ENCODE data around the gene ARV1.
A peak's percentile ranks its signal among the peaks of the same experiment; 100 is the strongest.

ARV1 gene

GRCh38 chr1:230978491-230979388, at the start of gene ARV1, which contains the start of gene TTC13:
Gene ARV1 (plus strand): TSS chr1:230979094. CDS start chr1:230979106, 12 bp downstream.
Gene TTC13 (minus strand): TSS chr1:230978861. CDS start chr1:230978830, 31 bp downstream.
- DNase-seq (ENCODE audit: low spot score): peak; percentile 99

- no peak for DNase-seq (ENCODE audit: low spot score)
These were observed 47.9 kb upstream of the ARV1 start for GRCh38 chr1:230930986-230931385.

- DNase-seq (ENCODE audit: low spot score): no peak
These were observed 43.0 kb upstream of the ARV1 start for GRCh38 chr1:230935852-230936251.

- no peak for DNase-seq (ENCODE audit: low spot score)
These were observed 42.4 kb upstream of the ARV1 start for GRCh38 chr1:230936475-230936874.

- DNase-seq (ENCODE audit: low spot score): no peak
These were observed 41.5 kb upstream of the ARV1 start for GRCh38 chr1:230937371-230937770.

GRCh38 chr1:230938924-230939368, 39.9 kb upstream of the ARV1 start:
- DNase-seq (ENCODE audit: low spot score): no peak

GRCh38 chr1:230939806-230940489, 38.9 kb upstream of the ARV1 start:
- DNase-seq (ENCODE audit: low spot score): no peak

GRCh38 chr1:230940848-230941247, 38.0 kb upstream of the ARV1 start:
- peak; percentile 21 for DNase-seq (ENCODE audit: low spot score)

- no peak for DNase-seq (ENCODE audit: low spot score)
These were observed 35.8 kb upstream of the ARV1 start for GRCh38 chr1:230943048-230943593.

GRCh38 chr1:230948301-230948700, 30.6 kb upstream of the ARV1 start:
- no peak for DNase-seq (ENCODE audit: low spot score)

- DNase-seq (ENCODE audit: low spot score): no peak
These were observed 30.0 kb upstream of the ARV1 start for GRCh38 chr1:230948903-230949302.

GRCh38 chr1:230950404-230950803, 28.5 kb upstream of the ARV1 start:
- no peak for DNase-seq (ENCODE audit: low spot score)

- no peak for DNase-seq (ENCODE audit: low spot score)
These were observed 21.3 kb upstream of the ARV1 start for GRCh38 chr1:230957580-230957989.

- no peak for DNase-seq (ENCODE audit: low spot score)
These were observed 20.5 kb upstream of the ARV1 start for GRCh38 chr1:230958370-230958769.

- no peak for DNase-seq (ENCODE audit: low spot score)
These were observed 14.0 kb upstream of the ARV1 start for GRCh38 chr1:230964896-230965295.

- DNase-seq (ENCODE audit: low spot score): no peak
These were observed 13.4 kb upstream of the ARV1 start for GRCh38 chr1:230965535-230965934.

GRCh38 chr1:230966358-230966873, 12.5 kb upstream of the ARV1 start:
- DNase-seq (ENCODE audit: low spot score): no peak

GRCh38 chr1:230970432-230970831, 8.5 kb upstream of the ARV1 start:
- DNase-seq (ENCODE audit: low spot score): no peak

- DNase-seq (ENCODE audit: low spot score): peak; percentile 27
These were observed 7.1 kb upstream of the ARV1 start for GRCh38 chr1:230971771-230972170.

- peak; percentile 3 for DNase-seq (ENCODE audit: low spot score)
These were observed 6.0 kb upstream of the ARV1 start for GRCh38 chr1:230972855-230973271.

GRCh38 chr1:230975636-230976035, 3.3 kb upstream of the ARV1 start:
- DNase-seq (ENCODE audit: low spot score): no peak

GRCh38 chr1:230976360-230976759, 2.5 kb upstream of the ARV1 start:
- DNase-seq (ENCODE audit: low spot score): no peak
